Panc1 (cell line): ENCODE results near the gene CCDC34.

ENCODE experiments used
- POLR2AphosphoS5 ChIP-seq: IDR thresholded peaks from 2 replicates; pipeline ENCODE4 v1.6.1; 2012; ENCODE audit warnings: mild to moderate bottlenecking, low read depth, low read length, moderate library complexity
- SIN3A ChIP-seq: IDR thresholded peaks from 2 replicates; pipeline ENCODE4 v1.6.1; 2012; ENCODE audit warnings: low read depth, mild to moderate bottlenecking, low read length, moderate library complexity, borderline replicate concordance; ENCODE audit not compliant: insufficient read depth
- TCF7L2 ChIP-seq: IDR thresholded peaks from 2 replicates; pipeline ENCODE4 v1.6.1; 2011; ENCODE audit warnings: mild to moderate bottlenecking, low read depth, low read length, inconsistent platforms
- TF ChIP-seq, protein P1 (sequence below): fragments of 450-650 bp; IDR thresholded peaks from 2 replicates; pipeline ENCODE4 v1.5.1; 2017; ENCODE audit warnings: mild to moderate bottlenecking

DNA sequence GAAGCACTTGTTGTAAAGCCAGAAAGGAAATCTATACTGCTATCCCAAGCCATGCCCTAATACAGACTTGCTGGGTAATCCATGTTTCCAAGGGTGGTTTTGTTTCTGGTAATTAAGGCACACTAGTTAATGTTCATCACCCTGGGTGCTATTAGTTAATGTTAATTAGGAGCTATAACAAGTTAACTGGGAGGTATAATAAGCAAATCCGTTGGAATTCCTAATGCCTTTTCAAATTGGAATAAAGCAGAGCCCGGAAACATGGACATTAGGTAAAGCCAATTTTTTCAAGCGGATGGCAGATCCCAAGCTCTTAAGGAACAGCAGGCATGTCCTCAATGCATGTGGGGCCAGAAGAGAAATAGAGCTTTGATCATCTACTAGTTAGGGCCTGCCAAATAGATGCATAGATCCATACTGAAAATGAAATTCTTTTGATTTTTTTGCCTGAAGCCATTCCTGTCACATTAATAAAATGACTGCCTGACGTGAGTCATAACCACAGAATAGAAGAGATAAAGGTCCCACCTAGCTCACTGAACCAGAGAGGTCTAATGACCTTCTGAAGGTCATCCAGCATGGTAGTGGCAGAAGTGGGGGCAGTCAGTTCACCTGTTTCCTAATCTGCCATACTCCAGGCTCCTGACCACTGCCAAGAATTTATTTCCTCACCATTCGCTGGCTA, 28.5 kb upstream of the CCDC34 start:
- TF ChIP-seq SIN3A (no peak), POLR2AphosphoS5 (no peak), TCF7L2 (no peak)
- TF ChIP-seq, protein P1, sequence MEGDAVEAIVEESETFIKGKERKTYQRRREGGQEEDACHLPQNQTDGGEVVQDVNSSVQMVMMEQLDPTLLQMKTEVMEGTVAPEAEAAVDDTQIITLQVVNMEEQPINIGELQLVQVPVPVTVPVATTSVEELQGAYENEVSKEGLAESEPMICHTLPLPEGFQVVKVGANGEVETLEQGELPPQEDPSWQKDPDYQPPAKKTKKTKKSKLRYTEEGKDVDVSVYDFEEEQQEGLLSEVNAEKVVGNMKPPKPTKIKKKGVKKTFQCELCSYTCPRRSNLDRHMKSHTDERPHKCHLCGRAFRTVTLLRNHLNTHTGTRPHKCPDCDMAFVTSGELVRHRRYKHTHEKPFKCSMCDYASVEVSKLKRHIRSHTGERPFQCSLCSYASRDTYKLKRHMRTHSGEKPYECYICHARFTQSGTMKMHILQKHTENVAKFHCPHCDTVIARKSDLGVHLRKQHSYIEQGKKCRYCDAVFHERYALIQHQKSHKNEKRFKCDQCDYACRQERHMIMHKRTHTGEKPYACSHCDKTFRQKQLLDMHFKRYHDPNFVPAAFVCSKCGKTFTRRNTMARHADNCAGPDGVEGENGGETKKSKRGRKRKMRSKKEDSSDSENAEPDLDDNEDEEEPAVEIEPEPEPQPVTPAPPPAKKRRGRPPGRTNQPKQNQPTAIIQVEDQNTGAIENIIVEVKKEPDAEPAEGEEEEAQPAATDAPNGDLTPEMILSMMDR: no peak
